Stimulated activated CD4-positive, alpha-beta T cell treated with anti-CD3 and anti-CD28 coated beads, Interleukin-1b, Interleukin-23, amount 100 ng/mL, for 24 hours (primary cell): Measurements from ENCODE around the gene PABPC1L.

Source experiments
- DNase-seq, 4 experiments: peaks; one replicate each; pipeline ENCODE4 v3.0.0-alpha.2; 2020; ENCODE audit warnings: low read depth in 4 of 4, low spot score in 1 of 4

PABPC1L gene

GRCh38 chr20:44900231-44900854 is 9.5 kb upstream of the PABPC1L start:
- no peak for DNase-seq

- no peak for DNase-seq
Observed at GRCh38 chr20:44901974-44902373, 7.9 kb upstream of the PABPC1L start.

DNA sequence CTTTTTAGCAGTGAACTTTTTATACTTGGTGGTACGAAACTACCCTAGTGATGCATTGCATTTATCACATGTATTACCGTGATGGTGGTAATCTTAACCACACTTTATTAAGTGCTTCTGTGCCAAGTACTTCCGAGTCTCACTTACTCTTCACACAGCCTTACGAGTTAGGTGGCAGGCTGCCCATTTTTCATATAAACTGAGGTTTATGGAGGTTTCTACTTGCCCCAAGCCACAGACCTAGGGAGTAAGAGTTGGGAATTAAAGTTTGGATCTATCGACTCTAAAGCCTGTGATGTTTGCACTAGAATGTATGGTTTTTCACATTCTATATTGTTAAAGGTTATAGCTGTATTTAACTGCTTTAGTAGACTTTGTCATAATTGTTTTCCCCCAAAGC is 5.5 kb upstream of the PABPC1L start:
- no peak for DNase-seq

DNA sequence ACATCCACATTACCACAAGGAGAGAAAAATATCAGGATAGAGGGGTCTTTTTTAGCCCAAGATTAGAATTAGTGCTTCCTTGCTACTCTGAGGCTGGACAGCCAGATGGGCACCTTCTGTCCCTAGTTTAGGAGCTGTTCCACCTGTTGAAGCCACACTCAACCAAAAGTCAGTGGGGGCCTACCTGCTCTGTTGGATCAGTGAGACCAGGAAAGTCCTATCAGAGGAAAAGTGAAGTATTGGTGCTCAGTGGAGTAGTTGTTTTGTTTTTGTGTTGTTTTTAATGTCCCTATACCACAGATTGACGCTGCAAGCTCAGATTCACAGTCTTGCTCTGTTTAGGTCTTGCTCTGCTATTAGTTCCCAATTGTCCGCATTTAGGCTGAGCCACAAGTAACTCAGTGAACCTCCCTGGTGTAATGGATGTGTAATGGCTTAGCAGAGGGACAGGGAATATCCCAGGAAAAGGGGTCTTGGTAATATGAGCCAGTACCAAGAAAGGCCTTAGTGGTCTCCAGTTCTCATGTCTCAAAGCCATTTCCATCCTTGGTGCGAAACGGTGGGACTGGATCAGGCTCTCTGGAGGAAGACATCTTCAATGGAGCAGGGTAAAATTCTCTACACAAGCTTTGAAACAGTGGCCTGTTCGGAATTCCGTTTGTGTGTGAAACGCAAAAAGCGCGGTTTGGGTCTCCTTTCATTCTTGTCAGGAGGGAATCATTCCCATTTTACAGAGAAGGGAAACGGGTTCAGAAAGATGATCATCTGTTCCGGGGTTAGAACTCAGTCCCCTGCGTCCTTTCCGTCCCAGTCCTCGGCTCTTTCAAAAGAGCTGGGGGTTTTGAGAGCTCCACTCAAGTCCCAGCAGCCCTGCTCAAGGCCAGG is 631 bp upstream of the PABPC1L start:
- DNase-seq: no peak

DNA sequence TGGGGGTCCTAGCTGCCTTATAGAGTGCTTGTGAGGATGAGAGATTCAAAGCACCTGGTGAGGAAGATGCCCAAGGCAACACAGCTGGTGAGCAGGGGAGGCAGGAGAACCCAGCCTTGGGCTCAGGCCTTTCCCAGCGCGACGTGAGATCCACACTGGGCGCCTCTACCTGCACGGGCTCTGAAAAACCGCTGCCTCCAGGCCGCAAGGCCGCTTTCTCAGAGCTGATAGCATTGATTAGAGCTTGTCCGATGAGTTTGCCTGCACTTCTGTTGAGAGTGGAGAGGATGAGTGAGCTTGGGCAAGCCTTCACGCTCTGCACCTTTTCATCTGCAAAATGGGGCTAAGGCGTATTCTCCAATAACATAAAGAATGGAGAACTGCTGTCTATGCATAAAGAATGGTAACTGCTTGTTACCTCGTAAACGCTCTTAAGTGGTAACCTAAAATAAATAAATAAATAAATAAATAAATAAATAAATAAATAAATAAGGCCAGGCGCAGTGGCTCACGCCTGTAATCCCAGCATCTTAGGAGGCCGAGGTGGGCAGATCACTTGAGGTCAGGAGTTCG is 916 bp downstream of the PABPC1L start:
- DNase-seq: no peak

DNA sequence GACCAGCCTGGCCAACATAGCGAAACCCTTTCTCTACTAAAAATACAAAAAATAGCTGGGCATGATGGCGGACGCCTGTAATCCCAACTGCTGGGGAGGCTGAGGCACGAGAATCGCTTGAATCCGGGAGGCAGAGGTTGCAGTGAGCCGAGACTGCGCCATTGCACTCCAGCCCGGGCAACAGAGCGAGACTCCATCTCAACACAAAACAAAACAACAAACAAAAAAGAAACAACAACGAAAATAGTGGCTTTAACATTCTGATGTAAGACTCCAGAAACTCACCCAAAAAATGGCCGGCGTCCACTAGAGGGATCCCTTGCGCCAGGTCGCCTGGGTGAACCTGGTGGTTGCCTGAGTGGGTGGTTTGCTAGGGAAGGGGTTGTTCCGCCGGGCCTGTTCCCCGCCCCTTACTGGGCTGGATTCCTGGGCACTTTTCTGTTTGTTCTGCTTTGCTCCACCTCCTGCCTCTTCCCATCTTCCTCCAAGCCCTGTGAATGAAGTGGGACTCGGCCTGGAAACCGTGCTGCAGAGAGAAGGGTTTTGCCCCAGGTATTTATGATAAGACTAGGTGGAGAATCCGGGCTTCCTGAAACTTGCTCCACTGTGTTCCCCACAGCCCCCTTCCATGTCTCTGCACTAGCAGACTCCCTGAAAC is 1.5 kb downstream of the PABPC1L start:
- DNase-seq: peak in 1 of 4 experiments; percentile 48

DNA sequence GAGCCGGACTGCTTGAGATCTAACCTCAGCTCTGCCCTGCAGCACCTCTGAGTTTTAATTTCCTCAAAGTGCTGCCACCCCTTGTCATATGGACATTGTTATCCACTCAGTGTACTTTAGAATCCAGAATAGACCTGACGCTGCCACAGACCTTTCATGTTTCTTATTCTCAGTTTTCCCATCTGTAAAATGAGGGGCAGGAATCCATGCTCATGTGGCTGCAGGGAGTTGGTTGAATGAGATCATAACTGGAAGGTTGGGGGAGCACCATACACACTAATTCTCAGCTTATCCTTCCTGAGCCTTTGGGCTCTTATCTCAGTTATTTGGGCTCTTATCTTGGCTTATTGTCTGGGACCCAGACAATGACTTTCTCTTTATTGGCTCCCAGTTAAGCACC is 2.3 kb downstream of the PABPC1L start:
- no peak for DNase-seq

- DNase-seq: no peak
Observed at GRCh38 chr20:44914924-44915323, 5.1 kb downstream of the PABPC1L start.

DNA sequence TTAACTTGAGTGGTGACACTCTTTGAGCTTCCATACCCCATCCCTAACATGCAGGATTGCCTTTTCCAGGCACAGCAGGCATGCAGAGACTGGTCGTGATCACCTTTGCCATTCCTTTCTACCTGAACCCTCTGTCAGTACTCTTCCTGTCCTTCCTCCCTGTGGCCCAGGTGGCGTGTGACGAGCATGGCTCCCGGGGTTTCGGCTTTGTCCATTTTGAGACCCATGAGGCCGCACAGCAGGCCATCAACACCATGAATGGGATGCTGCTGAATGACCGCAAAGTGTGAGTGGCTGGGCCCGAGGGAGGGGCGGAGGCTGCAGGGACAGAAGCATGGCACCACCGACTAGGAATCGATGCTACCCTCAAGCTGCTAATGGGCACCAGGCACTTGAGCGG is 6.7 kb downstream of the PABPC1L start:
- DNase-seq: no peak

GRCh38 chr20:44917399-44917798 is 7.5 kb downstream of the PABPC1L start:
- no peak for DNase-seq

GRCh38 chr20:44918342-44918741 is 8.5 kb downstream of the PABPC1L start:
- no peak for DNase-seq

GRCh38 chr20:44918761-44919160 is 8.9 kb downstream of the PABPC1L start:
- no peak for DNase-seq

GRCh38 chr20:44921447-44921846 is 11.6 kb downstream of the PABPC1L start:
- DNase-seq: no peak

DNA sequence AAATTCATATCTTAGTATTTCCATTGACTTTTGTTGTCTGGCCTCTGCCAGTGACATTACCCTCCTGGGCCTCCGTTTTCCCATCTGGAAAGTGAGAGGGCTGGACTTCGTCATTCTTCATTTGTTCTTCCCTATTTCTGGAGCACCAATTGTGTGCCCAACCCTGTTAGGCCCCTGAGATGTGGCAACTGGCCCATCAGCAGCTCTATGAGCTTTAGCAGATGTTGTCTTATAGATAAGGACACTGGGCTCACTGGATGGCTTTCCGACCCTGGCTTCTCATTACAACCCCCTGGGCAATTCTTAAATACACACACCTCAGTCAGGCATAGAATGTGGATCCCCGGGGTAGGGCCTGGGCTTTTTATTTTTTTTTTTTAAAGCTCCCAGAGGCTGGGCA is 14.7 kb downstream of the PABPC1L start:
- DNase-seq: no peak

DNA sequence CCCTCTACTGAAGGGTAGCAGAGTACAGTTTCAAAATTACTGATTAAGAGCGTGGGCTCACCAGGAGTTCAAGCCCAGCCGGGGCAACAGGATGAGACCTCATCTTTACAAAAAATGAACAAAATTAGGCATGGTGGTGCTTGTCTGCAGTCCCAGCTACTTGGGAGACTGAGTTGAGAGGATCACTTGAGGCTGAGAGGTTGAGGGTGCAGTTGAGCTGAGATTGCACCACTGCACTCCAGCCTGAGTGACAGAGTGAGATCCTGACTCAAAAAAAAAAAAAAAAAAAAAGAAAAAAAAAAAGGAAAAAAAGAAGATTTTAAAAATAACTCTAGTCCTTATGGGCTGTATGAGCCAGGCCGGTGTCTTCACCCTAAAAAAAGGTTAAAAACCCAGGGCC is 18.7 kb downstream of the PABPC1L start:
- DNase-seq: no peak

GRCh38 chr20:44930517-44931168 is 20.8 kb downstream of the PABPC1L start:
- DNase-seq: no peak

GRCh38 chr20:44931911-44932310 is 22.1 kb downstream of the PABPC1L start:
- no peak for DNase-seq

GRCh38 chr20:44932916-44933315 is 23.1 kb downstream of the PABPC1L start:
- no peak for DNase-seq

GRCh38 chr20:44936510-44936909 is 26.6 kb downstream of the PABPC1L start:
- no peak for DNase-seq

GRCh38 chr20:44938637-44939036 is 28.8 kb downstream of the PABPC1L start:
- DNase-seq: no peak

GRCh38 chr20:44941120-44941691 is 31.3 kb downstream of the PABPC1L start:
- DNase-seq: no peak
